CD14-positive monocyte (primary cell): ENCODE measurements around the gene MAP2K7. TPM values are rescaled to one million over a fixed set of nuclear protein-coding genes. Genes with fewer than 3 reads are reported as not detected.

ENCODE experiments used
- DNase-seq, 3 donors: peaks; one replicate each; pipeline ENCODE4 v3.0.0-alpha.2; 2011 to 2022
- H2AFZ ChIP-seq: 2 replicates; pipeline ENCODE4 v1.6.0; 2012; ENCODE audit warnings: mild to moderate bottlenecking, low read depth, low read length, inconsistent platforms; ENCODE audit not compliant: insufficient read depth, poor library complexity, severe bottlenecking
- H3K27ac ChIP-seq, 2 donors: 1 replicate in 1 of 2; 2 replicates in 1 of 2; pipeline ENCODE4 v1.5.1; 2012 to 2013; ENCODE audit warnings: low read length in 2 of 2, control low read depth in 1 of 2, inconsistent platforms in 1 of 2, low read depth in 1 of 2, mild to moderate bottlenecking in 1 of 2
- H3K27me3 ChIP-seq, 2 donors: one replicate each; pipeline versions ENCODE4 v1.6.0 to v1.6.1; 2011 to 2013; ENCODE audit warnings: low read length in 2 of 2; ENCODE audit not compliant: control insufficient read depth in 2 of 2, insufficient read depth in 2 of 2
- H3K36me3 ChIP-seq, 2 donors: replicated peaks in 1 of 2; 1 replicate in 1 of 2; 2 replicates in 1 of 2; pipeline versions ENCODE4 v1.5.1 to v1.6.1; 2012 to 2013; ENCODE audit warnings: low read length in 2 of 2, control low read depth in 1 of 2, inconsistent platforms in 1 of 2, mild to moderate bottlenecking in 1 of 2; ENCODE audit not compliant: insufficient read depth in 2 of 2, control insufficient read depth in 1 of 2
- H3K4me1 ChIP-seq, 2 donors: 1 replicate in 1 of 2; 2 replicates in 1 of 2; pipeline versions ENCODE4 v1.5.1 to v1.6.1; 2012 to 2013; ENCODE audit warnings: low read length in 2 of 2, control low read depth in 1 of 2, inconsistent platforms in 1 of 2, mild to moderate bottlenecking in 1 of 2, moderate library complexity in 1 of 2; ENCODE audit not compliant: insufficient read depth in 2 of 2, control insufficient read depth in 1 of 2
- H3K4me2 ChIP-seq: replicated peaks from 2 replicates; pipeline ENCODE3; 2012; ENCODE audit warnings: low read length, moderate library complexity, mild to moderate bottlenecking; ENCODE audit not compliant: poor library complexity, severe bottlenecking; ENCODE audit errors: extremely low read depth
- H3K4me3 ChIP-seq, 3 experiments: fragments of 200-600 bp in 1 of 3; sonication (generic) in 1 of 3; replicated peaks in 1 of 3; 1 replicate in 2 of 3; 2 replicates in 1 of 3; pipeline ENCODE4 v1.5.1; 2011 to 2013; ENCODE audit warnings: low read length in 3 of 3, mild to moderate bottlenecking in 3 of 3, control low read depth in 2 of 3, low read depth in 2 of 3, inconsistent platforms in 1 of 3, moderate library complexity in 1 of 3
- H3K79me2 ChIP-seq: 2 replicates; pipeline ENCODE4 v1.6.0; 2012; ENCODE audit warnings: mild to moderate bottlenecking, control low read depth, inconsistent platforms, low read length, moderate library complexity; ENCODE audit not compliant: insufficient read depth
- H3K9ac ChIP-seq: 2 replicates; pipeline ENCODE4 v1.6.0; 2017; ENCODE audit warnings: low read length, mild to moderate bottlenecking; ENCODE audit not compliant: insufficient read depth, poor library complexity, severe bottlenecking
- H3K9me3 ChIP-seq, 2 donors: replicated peaks in 1 of 2; 1 replicate in 1 of 2; 2 replicates in 1 of 2; pipeline versions ENCODE4 v1.5.1 to v1.6.1; 2012 to 2013; ENCODE audit warnings: low read length in 2 of 2, control low read depth in 1 of 2; ENCODE audit not compliant: control insufficient read depth in 1 of 2, insufficient read depth in 1 of 2
- H4K20me1 ChIP-seq: 2 replicates; pipeline ENCODE4 v1.6.0; 2012; ENCODE audit warnings: mild to moderate bottlenecking, low read length, control low read depth, moderate library complexity; ENCODE audit not compliant: insufficient read depth
- H3K27ac Mint-ChIP-seq, 7 donors: one replicate each; pipeline ENCODE4 v1.8.0; 2020; ENCODE audit warnings: mild to moderate bottlenecking in 7 of 7, mixed read lengths in 7 of 7, moderate library complexity in 6 of 7, inconsistent platforms in 2 of 7
- H3K27me3 Mint-ChIP-seq, 3 donors: one replicate each; pipeline ENCODE4 v1.8.0; 2021 to 2022; ENCODE audit warnings: low read depth in 3 of 3, mild to moderate bottlenecking in 3 of 3, mixed read lengths in 3 of 3, moderate library complexity in 3 of 3, inconsistent platforms in 1 of 3
- H3K36me3 Mint-ChIP-seq, 2 donors: one replicate each; pipeline ENCODE4 v1.8.0; 2020; ENCODE audit warnings: mixed read lengths in 2 of 2, inconsistent platforms in 1 of 2, mild to moderate bottlenecking in 1 of 2
- H3K4me1 Mint-ChIP-seq: one replicate; pipeline ENCODE4 v1.8.0; 2020; ENCODE audit warnings: mild to moderate bottlenecking, mixed read lengths
- H3K4me3 Mint-ChIP-seq, 2 donors: one replicate each; pipeline ENCODE4 v1.8.0; 2020; ENCODE audit warnings: mild to moderate bottlenecking in 2 of 2, mixed read lengths in 2 of 2, moderate library complexity in 1 of 2
- H3K9me3 Mint-ChIP-seq, 7 donors: one replicate each; pipeline ENCODE4 v1.8.0; 2020 to 2022; ENCODE audit warnings: mixed read lengths in 7 of 7, mild to moderate bottlenecking in 6 of 7, moderate library complexity in 6 of 7, inconsistent platforms in 2 of 7
- WGBS: methylation state at CpG from one replicate; pipeline ENCODE4 v1.1.5; 2013; ENCODE audit warnings: missing lambda C conversion rate; ENCODE audit not compliant: insufficient coverage; 5-methylcytosine and 5-hydroxymethylcytosine counted together
- intact Hi-C, 2 donors: fragments of 100-400 bp; cut with micrococcal nuclease; formaldehyde crosslinking; loops; one replicate each; pipeline versions ENCODE4 v1.15.0 to v1.15.1; 2023
- polyA plus RNA-seq, 3 donors: library from polyadenylated mRNA; depleted of rRNA in 1 of 3; unstranded in 2 of 3; stranded (reverse) in 1 of 3; fragments of 300-500 nt in 2 of 3; fragments of >200 nt in 1 of 3; fragmentation: Illumina TruSeq in 2 of 3; gene quantifications; 1 replicate in 2 of 3; 2 replicates in 1 of 3; pipeline ENCODE4 v1.2.3, GENCODE V29; 2012 to 2021
- TF ChIP-seq, protein P1 (sequence below): fragments of 200-600 bp; IDR thresholded peaks from one replicate; pipeline ENCODE4 v1.8.0; 2022; ENCODE audit warnings: antibody characterized with exemption, mild to moderate bottlenecking

Gene MAP2K7
- polyA plus RNA-seq, 3 donors, result 0.92 to 39.5 (median 1.5) TPM

DNA sequence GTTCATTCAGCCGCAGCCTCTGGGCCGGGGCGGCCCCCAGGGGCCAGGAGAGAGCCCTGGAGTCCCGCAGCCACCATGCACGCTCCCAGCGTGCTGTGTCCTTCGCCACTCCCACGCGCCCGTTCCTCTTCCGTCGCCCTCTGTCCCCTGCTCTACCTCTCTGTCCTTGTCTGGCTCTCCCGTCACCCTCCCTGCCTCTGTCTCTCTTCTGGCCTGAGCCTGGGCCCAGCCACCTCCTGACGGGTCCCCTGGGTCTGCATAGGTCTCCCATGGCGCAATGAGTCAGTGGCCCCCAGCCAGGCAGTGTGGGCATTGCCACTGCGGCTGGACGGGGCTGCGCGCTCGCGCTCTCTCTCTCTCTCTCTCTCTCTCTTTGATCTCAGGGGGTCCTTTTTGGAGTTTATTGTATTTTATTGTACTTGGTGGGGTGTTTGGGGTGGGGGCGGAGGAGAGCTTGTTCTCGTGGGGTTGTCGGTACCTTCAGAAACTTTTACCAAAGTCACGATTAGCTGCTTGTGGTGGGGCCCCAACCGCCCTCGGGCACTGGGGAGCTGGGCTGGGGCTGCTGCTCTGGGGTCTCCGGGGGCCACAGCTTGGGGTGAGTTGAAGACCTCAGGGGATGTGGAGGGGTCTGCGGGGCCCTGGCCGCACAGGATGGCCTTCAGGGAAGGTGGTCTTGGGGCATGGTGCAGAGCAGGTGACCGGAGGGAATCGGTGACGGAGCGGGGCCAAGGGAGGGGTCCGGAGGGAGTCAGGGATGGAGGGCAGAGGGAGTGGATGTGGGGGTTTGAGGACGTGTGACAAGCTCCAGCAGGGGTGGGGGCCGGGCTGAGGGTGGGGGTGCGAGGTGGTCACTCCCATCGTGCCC is 9.3 kb downstream of the MAP2K7 start:
- H3K4me3 Mint-ChIP-seq, result no peak overlapping the region
- Histone ChIP-seq H3K9me3 (peaks cover 0 to 11% of the 10 kb centered on the region in 2 donors), H4K20me1 (peaks cover 57% of the 10 kb centered on the region), H3K36me3 (peaks cover 36 to 43% of the 10 kb centered on the region in 2 donors), H2AFZ (no peak overlapping the region), H3K4me2 (no peak overlapping the region), H3K4me1 (peaks cover 15 to 26% of the 10 kb centered on the region in 2 donors), H3K9ac (no peak overlapping the region), H3K27ac (no peak overlapping the region), H3K79me2 (no peaks in the 10 kb centered on the region), H3K27me3 (peaks cover 17 to 30% of the 10 kb centered on the region in 2 donors), H3K4me3 (no peak overlapping the region)
- peaks cover 24 to 39% of the 10 kb centered on the region in 2 donors for H3K36me3 Mint-ChIP-seq
- WGBS, result 96% methylated on average over 16 of the region's 39 CpGs
- peaks cover 19% of the 10 kb centered on the region for H3K4me1 Mint-ChIP-seq
- peaks cover 0 to 15% (median 7%) of the 10 kb centered on the region in 7 donors for H3K9me3 Mint-ChIP-seq
- H3K27me3 Mint-ChIP-seq, result peaks cover 29 to 43% (median 34%) of the 10 kb centered on the region in 3 donors
- TF ChIP-seq, protein P1, sequence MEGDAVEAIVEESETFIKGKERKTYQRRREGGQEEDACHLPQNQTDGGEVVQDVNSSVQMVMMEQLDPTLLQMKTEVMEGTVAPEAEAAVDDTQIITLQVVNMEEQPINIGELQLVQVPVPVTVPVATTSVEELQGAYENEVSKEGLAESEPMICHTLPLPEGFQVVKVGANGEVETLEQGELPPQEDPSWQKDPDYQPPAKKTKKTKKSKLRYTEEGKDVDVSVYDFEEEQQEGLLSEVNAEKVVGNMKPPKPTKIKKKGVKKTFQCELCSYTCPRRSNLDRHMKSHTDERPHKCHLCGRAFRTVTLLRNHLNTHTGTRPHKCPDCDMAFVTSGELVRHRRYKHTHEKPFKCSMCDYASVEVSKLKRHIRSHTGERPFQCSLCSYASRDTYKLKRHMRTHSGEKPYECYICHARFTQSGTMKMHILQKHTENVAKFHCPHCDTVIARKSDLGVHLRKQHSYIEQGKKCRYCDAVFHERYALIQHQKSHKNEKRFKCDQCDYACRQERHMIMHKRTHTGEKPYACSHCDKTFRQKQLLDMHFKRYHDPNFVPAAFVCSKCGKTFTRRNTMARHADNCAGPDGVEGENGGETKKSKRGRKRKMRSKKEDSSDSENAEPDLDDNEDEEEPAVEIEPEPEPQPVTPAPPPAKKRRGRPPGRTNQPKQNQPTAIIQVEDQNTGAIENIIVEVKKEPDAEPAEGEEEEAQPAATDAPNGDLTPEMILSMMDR, result no peak
- DNase-seq, result no peak
- peak overlapping the region in 2 of 7 donors; percentile 3 to 37 for H3K27ac Mint-ChIP-seq
- intact Hi-C loops, result no loop called here

DNA sequence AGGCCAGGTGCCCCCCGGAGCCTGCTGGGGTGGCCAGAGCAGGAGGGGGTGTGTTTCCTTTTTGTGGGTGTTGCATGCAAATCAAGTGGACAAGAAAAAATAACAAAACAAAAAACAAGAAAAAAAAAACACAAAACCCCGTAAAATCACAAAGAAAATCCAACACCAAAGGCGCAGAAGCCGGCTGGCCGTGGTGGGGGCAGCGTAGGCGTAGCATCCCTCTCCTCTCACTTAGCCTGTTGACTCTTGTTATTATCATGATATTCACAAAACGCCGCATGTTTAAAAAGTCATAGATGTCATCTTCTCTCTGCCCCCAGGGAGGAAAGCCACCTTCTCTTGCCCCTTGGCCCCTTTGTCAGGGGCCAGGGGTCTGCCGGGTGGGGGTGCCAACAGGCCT is 10.0 kb downstream of the MAP2K7 start:
- Mint-ChIP-seq H3K36me3 (peaks cover 24 to 39% of the 10 kb centered on the region in 2 donors), H3K4me3 (no peak overlapping the region), H3K4me1 (peaks cover 25% of the 10 kb centered on the region), H3K27me3 (peaks cover 36 to 51% (median 42%) of the 10 kb centered on the region in 3 donors), H3K27ac (no peak overlapping the region), H3K9me3 (peaks cover 0 to 22% (median 14%) of the 10 kb centered on the region in 7 donors)
- WGBS, result 93% methylated on average over 6 of the region's 10 CpGs
- Histone ChIP-seq H3K27ac (no peak overlapping the region), H3K36me3 (peaks cover 36 to 40% of the 10 kb centered on the region in 2 donors), H3K4me3 (no peak overlapping the region), H3K9me3 (peaks cover 0 to 15% of the 10 kb centered on the region in 2 donors), H2AFZ (no peak overlapping the region), H3K27me3 (peaks cover 22 to 36% of the 10 kb centered on the region in 2 donors), H3K9ac (no peak overlapping the region), H4K20me1 (peaks cover 50% of the 10 kb centered on the region), H3K4me2 (no peak overlapping the region), H3K4me1 (peaks cover 15 to 34% of the 10 kb centered on the region in 2 donors), H3K79me2 (no peaks in the 10 kb centered on the region)
- TF ChIP-seq, protein P1, result no peak
- intact Hi-C loops, result no loop called here
- no peak for DNase-seq
